ENCODE measurements around the gene PDP2.
"Not testable (repeated sequence)": the region's sequence is repeated elsewhere in the genome, so short reads cannot be mapped to it uniquely, and the experiment has no call there.

PDP2 gene

DNA sequence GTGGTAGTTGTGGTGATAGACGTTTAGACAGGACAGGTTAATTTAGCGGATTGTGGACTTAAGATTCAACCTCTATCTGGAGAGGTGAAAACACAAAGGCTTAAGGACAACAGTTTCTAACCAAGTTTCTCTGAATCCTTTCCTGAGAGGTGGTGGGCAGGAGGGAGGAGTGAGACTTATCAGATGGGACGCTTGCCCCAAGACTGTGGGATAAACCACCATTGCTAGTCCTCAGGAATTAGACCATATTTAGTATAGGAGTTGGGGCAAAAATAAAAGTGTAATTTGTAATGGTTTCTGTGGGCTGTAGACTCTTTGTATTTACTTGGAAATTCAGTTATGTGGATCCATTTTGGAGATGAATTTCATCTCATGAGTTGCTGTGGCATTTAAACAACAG lies 6.6 kb downstream of the PDP2 start:
- no peak for DNase-seq

DNA sequence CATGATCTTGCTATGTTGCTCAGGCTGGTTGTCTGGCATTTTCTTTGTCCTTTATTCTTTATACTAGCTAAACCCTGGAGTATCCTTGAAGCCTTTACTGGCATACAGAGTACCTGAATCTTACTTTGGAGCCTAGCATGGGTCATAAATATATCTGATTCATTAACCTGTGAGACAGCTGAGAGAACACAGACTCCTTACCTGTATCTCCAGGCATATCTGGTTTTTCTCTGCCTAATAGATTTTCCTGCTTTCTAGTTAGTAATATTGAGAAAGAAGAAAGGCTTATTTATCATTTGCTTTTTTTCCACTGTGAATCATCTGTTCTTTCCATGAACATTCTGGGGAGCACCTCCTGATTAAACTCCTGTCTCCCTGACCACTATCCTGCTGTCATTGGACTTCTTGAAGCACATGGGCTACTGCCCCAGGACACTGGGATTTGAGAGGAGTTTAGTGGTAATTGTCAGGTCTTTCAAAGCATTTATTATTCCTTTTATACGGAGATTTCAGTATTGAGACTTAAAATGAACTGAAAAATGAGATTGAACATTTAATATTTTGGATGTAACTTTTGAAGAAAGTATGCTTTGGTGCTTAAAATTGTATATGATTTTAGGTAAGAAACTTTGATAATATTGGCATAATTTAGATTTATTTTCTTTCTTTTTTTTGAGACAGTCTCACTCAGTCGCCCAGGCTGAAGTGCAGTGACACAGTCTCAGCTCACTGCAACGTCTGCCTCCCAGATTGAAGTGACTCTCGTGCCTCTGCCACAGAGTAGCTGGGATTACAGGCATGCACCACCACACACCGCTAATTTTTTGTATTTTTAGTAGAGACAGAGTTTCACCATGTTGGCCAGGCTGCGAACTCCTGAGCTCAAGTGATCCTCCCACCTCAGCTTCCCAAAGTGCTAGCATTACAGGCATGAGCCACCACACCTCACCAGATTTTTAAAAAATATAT lies 8.6 kb downstream of the PDP2 start:
- no peak for DNase-seq

DNA sequence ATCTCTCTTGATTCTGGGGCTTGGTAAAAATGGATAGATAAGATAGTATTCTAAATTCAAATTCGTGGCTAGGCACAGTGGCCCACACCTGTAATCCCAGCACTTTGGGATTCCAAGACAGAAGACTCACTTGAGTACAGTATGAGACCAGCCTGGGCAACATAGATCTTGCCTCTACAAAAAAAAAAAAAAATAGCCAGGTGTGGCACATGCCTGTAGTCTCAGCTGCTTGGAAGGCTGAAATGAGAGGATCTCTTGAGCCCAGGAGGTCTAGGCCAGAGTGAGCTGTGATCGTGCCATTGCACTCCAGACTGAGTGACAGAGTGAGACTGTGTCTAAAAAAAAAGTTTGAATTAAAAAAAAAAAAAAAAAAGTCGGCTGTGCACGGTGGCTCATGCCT lies 9.3 kb downstream of the PDP2 start:
- DNase-seq: no peak

DNA sequence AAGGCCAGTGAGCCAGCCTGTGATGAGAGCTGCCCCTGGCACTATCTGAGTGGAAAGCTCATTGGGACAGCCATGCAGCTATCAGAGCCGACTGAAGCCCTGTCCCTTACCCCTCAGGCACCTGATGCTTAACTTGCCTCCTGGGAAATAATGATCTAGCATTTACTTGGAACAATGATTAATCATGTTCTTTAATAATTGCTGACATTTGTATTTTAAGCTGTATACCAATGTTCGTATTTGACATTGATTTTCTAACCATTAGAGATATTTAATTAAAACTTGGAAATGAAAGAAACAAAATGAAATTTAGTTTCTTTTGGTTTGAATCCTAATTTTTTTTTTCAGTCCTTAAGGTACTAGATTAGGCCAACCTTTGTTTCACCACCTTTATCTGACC lies 10.5 kb downstream of the PDP2 start:
- no peak for DNase-seq

DNA sequence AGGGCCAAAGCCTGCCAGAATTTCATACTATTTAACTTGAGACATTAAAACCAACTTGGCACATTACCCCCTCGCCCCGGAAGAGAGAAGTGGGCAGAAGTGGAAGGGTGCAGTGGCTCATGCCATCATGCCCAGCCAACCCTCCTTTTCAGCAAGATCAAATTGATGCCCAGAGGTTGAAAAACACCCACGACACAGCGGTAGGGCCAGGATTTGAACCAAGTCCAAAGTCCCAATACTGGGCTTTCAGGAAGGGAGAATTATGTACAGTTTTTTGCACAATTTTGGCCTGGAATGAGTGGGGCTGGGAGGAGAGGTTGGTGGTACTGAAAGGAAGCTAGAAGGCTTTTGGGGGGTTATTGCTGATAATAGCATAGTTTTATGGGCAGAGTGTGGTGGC lies 11.0 kb downstream of the PDP2 start:
- DNase-seq: no peak

DNA sequence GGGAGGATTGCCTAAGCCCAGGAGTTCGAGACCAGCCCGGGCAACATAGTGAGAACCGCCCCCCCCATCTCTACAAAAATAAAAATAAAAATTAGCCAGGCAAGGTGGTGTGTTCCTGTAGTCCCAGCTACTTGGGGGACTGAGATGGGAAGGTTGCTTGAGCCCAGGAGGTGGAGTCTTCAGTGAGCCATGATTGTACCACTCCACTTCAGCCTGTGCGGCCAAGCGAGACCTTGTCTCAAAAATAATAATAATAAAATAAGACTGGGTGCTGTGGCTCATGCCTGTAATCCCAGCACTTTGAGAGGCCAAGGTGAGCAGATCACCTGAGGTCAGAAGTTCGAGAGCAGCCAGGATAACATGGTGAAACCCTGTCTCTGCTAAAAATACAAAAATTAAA lies 11.5 kb downstream of the PDP2 start:
- DNase-seq: no peak

DNA sequence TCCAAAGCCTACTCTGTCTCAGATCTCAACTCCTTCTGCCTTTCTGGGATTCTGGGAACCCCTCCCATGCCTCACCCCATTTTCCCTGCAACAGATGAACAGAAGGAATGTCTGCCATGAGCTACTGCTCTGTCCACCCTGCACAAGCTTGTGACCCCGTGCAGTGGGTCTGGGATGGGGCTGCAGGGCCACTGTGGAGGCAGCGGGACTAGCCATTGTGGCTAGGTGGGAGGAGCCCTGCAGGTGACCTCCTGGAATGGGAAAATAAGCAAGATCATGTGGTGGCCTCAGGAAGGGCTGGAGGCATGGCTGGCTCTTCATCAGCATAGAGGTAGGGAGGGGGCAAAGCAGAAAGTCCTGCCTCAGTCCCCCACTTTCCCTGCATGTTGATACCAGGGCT lies 13.7 kb downstream of the PDP2 start:
- no peak for DNase-seq

DNA sequence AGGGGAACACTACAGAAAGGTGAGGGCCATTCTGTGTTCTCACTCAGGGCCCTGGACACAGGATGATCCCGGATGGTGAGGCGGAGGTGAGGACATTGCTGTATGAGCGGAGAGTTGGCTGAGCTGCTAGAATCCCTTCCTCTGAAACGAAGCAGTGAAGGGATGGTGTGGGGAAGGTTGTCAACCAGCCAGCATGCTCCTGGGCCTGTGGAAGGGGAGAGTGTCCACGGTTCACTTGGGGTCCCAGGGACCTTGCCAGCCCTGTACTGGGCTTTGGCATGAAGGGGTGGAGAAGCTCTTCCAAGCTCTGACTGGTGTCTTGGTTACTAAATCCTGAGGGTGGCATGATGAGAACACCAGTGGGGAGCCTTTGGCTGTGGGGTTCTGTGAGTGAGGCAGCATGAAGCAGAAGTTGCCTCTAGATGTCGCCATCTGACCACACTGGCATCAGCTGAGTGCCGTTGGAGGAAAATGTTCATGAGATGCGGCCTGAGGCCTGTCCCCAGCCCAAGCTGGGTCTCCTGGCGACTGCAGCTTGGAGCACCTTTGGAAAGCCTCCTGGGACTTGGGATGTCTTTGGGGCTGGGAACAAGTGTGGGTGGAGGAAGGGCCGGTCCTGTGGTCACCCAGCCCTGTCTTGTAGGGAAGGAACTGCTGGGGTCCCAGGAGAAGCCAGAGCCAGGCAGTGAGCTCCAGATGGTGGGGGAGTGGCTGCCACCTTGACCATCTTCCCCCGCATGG lies 14.8 kb downstream of the PDP2 start:
- peak; percentile 59 for DNase-seq

DNA sequence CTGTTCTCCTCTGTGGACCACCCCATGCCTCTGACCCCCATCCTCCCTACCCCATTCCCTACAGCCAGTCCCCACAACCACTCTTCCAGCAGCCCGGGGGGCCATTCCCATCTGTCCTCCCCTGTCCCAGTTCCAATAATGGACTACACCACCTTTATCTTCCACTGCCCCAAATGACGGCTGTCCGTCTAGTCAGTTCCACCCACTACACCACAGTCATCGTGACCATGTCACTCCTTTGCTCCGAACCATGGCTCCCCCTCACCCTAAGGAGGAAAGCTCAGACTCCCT lies 15.3 kb downstream of the PDP2 start:
- no peak for DNase-seq

DNA sequence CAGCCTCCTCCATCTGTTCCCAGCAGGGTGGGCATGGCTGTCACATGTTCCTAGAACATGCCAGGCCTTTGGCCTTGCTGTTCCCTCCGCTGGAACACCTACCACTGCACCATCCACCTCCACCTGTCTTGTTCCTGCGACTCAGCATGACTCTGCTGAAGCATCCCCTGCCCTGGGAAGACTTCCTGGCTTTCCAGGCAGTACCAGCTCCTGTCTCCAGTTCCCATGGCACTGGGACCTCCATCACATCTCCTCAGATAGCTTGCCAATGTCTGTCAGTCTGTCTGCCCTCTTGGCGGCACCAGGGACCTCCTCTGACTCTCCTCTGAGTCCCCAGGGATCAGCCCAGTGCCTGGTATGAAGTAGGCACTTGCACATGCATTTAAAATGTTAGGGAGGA lies 15.7 kb downstream of the PDP2 start:
- no peak for DNase-seq

DNA sequence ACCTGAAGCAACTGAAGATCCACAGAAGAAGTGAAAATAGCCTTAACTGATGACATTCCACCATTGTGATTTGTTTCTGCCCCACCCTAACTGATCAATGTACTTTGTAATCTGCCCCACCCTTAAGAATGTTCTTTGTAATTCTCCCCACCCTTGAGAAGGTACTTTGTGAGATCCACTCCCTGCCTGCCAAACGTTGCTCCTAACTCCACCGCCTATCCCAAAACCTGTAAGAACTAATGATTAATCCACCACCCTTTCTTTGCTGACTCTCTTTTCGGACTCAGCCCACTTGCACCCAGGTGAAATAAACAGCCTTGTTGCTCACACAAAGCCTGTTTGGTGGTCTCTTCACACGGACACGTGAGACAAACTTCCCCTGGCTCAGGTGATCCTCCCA lies 16.4 kb downstream of the PDP2 start:
- DNase-seq: not testable (repeated sequence)

DNA sequence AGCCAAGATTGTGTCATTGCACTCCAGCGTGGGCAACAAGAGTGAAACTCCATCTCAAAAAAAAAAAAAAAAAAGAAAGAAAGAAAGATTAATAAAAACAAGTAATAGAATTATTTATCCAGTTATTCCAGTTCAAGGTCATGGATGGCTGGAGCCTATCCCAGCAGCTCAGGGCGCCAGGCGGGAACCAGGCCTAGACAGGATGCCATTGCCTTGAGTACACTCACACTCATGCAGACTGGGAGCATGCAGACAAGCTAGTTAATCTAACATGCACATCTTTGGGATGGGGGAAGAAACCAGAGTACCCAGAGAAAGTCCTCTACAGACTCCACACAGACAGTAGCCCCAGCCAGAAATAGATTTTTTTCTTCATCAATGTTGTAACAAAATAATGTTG lies 17.9 kb downstream of the PDP2 start:
- DNase-seq: no peak

DNA sequence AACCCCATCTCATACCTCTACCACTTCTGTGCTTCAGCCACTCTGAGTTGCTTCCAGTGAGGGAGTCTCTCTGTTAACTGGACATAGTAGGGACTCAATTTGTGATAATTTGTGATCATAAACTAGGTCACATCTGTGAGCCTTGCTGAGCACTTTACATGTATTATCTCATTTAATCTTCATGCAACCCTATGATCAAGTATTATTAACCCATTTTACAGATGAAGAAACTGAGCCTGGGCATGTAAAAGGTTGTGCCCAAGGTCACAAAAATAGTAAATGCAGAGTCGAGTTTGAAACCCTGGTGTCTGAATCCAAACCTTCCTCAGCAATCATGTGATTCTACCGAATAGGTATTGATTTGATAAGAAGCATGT lies 18.6 kb downstream of the PDP2 start:
- DNase-seq: no peak

DNA sequence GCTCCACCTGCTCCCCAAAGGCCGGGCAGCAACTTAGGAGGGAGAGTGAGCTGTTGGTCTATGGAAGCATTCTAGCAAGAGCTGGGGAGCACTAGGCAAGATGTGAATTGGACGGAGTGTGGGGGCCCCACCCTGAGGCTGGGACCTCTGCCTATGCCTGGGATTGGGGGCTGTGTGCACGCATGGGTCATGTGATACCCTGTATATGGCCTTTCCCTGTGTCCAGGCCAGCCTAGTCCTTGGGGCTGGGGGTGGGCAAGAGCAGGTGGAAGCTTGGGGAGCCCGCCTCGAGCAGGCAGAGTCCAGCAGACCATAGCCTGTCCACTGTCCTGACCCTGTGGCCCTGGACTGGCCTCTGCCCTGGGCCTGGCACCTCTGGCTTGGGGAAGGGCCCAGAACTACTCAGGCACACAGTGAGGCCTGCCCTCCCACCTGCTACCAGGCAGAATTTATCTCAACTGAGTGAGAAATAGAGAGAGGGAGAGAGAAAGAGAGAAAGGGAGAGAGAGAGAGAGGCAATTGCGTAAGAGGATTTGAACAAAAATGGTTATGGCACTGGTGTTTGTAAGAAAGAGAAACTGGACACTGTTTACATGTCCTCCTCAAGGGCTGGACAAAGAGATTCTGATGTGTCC lies 19.1 kb downstream of the PDP2 start:
- DNase-seq: no peak

DNA sequence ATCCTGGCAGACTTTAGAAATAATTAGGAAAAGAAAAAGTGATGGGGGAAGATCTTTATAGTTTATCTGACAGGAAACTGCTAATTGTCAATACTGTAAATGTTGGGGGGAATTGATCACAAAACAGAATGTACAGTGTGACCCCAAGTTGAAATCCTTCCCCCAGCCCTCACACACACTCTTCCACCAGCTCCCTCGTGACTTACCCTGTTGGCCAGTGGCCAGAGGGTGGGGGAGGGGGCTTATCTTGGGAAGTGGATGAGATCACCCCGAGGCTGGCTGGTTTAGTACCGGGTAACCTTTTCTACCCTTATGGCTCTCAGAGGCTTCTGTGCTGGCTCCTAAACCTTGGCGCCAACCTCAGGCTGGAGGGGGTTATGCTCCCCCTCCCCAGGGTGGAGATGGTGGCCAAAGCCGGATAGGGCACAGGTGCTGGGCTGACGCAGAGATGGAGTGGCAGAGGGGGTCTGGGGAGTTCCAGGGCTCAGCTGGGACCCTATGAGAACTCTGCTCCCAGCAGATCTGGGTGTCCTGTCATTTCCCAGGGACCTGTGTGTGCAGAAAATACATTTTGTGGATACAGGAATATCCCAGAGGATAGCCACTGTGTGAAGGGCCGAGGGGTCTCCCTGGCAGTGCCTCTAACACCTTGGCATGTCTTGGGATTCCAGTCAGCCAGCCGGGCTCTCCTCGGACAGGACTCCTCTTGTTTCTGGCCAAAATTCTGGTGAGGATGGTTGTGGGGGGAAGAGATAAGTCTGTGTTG lies 19.8 kb downstream of the PDP2 start:
- DNase-seq: no peak

DNA sequence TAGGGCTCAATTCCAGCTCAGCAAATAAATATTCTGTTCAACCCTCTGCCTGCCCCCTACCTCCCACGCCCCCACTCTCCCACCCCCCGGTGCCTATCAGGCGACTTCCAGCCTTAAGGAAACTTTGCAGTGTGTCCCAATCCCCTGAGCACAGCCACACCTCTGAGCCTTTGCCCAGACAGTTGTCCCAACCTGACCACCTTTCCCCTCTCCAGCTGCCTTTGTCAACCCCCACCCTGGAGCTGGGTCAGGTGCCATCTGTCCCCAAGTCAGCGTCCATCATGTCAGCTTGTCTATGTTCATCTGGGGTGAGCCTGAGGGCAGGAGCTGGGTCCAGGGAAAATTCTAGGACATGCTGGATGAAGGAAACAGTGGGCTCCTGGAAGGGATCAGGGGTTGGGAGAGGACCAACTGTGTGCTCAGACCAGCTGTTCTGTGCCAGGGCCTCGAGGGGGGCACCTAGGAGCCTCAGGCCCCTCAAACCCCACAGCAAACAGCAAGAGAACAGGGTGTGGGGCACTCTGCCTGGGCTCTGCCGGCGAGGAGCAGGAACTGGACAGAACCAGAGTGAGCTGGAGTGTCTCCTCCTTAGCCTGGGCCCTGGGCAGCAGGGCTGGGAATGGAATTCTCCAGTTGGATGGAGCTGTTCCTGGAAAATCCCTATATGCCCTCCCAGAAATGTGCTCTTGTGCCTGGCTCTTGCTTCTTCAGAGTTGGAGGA lies 20.6 kb downstream of the PDP2 start:
- no peak for DNase-seq

DNA sequence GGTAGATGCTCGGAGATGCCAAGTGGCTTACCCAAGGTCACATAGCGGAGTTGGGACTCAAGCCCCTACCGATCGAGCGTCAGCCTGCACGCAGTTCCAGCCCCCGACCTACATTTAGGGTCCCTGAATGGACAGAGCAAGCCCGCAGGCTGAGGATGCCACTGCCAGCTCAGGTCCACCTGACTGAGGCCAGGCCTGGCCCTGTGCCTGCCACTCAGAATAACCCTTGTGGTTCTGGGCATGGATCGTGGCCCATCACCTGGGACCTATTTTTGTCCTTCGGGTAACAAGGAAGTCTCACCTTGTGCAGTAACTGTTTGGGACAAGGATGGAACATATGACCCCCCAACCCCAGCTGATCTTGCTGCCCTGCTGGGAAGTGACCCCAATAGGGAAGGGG lies 21.3 kb downstream of the PDP2 start:
- DNase-seq: no peak

DNA sequence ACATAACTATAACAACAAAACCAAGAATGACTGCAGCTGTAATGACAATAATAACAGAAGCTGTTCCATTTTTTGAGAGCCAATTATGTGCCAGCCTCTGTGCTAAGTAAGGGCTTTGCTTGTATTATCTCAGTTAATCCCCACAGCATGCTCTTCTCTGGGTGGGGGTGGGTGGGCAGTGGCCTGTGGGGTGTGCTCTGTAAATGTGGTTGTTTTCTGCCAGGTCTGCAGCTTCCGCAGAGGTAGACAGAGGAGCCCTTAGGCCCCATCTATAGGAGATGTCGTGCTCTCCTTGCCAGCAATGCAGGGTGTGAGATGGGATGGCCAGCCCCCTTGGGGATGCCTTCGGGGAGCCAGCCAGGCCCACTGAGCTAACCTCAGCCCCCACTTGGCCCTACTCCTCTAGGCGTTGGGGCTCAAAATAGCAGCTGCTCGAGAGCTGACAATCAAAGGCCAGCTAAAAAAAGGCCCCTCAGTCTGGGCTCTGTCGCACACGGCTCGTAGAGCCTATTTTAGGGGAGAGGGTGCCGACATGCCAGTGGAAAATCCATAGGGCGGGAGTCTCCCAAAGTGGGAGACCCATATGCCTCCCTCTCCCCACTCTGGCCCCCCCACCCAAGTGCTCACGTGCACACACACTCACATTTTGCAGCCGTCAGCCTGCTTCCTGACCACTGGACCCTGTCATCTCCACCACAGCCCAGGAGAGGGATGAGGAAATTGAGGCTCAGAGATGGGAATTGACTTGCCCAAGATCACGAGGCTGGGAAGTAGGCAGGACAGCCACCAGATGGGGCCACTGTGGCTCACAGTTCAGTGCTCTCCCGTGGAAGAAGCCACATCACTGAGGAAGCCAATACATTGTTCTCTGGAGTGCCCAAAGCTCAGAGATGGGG lies 22.6 kb downstream of the PDP2 start:
- no peak for DNase-seq

DNA sequence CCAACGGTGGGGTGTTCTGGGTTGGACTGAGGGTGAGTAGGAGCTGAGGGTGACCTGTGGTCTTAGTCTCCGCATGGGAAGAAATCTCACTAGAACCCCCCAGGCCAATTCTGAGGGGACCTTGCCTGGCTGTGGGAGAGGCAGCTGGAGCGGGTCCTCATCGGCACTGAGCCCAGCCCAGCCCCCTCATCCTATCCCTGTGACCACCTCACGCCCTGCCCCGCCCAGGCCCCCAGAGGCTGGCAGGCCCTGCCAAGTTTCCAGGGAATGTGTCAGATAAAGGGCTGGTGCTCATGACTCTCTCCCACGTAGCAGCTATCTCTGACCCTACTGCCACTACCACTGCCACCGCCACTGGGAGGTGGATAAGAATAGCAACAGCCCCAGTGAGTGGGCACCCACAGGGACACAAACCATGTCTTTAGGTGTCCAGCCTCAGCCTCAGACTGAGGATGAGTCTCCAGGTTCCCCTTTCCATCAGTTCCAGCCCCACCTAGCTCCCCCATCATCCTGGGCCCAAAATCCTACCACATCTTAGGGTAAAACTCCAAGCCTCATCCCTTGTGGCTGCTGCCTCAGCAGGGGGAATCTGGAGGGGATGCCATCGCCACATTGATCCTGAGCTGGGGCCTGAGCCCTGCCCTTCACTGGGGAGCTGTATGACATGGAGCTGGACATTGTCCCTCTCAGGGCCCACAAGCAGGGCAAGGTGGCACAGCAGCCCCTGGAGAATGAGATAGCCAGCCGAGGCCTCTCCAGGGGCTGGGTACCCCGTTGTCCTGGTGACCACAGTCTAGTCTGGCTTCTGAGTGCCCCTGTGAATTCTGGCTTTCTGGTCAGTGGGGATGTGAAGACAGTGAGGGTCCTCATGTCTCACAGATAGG lies 23.5 kb downstream of the PDP2 start:
- DNase-seq: no peak

DNA sequence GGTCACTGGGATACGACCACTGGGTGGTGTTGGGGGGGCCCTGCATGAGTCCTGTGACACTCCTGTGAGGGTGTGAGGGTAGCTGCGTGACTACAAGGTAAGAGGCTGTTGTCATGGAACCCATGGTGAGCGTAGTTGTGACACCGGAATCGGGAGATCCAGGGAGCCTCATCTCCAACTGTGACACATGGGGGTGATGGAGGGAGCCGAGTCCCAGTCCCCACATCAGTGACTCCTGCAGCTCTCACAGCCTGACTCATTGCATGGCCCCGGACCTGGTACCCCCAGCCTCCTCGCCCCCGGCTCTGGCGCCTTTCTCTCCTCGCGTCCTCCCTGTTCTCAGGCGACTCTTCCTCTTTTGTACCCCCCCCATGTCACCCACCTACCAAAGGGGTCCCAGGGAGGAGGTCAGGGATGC lies 24.1 kb downstream of the PDP2 start:
- DNase-seq: no peak
